PC-9 (cell line): ENCODE data around the gene SIT1. TPM values are rescaled to one million over a fixed set of nuclear protein-coding genes. Genes with fewer than 3 reads are reported as not detected.
A peak's percentile ranks its signal among the peaks of the same experiment; 100 is the strongest.

Experiments
- BruUV-seq: library from RNA; stranded (reverse); fragments of 400-500 nt; replicated peaks from 2 replicates; lab custom pipeline; 2021; lab: Mats Ljungman, UMichigan
- CTCF ChIA-PET: fragments of 300-600 bp; sonication (Branson Sonifier 250); formaldehyde crosslinking; loops from one replicate; lab custom pipeline; 2022; ENCODE audit warnings: antibody characterized with exemption; lab: Charles Lee
- POLR2A ChIA-PET: fragments of 300-600 bp; sonication (Branson Sonifier 250); formaldehyde crosslinking; loops from one replicate; lab custom pipeline; 2022; ENCODE audit warnings: antibody characterized with exemption; ENCODE audit not compliant: unreplicated experiment; lab: Charles Lee
- DNase-seq, 2 experiments: peaks; one replicate each; pipeline versions ENCODE4 v3.0.0 to v3.0.0-alpha.2; 2015 to 2022; ENCODE audit warnings: mixed read lengths in 1 of 2
- H2AFZ ChIP-seq: fragments of 200-600 bp; sonication (generic); 2 replicates; pipeline ENCODE4 v1.8.1; 2017; ENCODE audit warnings: antibody characterized with exemption
- H3F3A ChIP-seq: fragments of 200-600 bp; sonication (generic); 2 replicates; pipeline ENCODE4 v1.8.1; 2017; ENCODE audit warnings: antibody characterized with exemption, mild to moderate bottlenecking, low read depth; ENCODE audit not compliant: insufficient read depth
- H3K27ac ChIP-seq: fragments of 200-600 bp; sonication (generic); 2 replicates; pipeline ENCODE4 v1.6.1; 2016; ENCODE audit warnings: mixed run types
- H3K27me3 ChIP-seq: fragments of 200-600 bp; sonication (generic); 2 replicates; pipeline ENCODE4 v1.6.1; 2016; ENCODE audit warnings: low read depth, mixed run types; ENCODE audit not compliant: insufficient read depth
- H3K36me3 ChIP-seq: fragments of 200-600 bp; sonication (generic); 2 replicates; pipeline ENCODE4 v1.6.1; 2016; ENCODE audit warnings: low read depth, mixed run types
- H3K4me1 ChIP-seq: fragments of 200-600 bp; sonication (generic); replicated peaks from 2 replicates; pipeline ENCODE4 v1.6.1; 2016; ENCODE audit warnings: mixed run types; ENCODE audit not compliant: insufficient read depth
- H3K4me2 ChIP-seq: fragments of 200-600 bp; sonication (generic); 2 replicates; pipeline ENCODE4 v1.6.1; 2017; ENCODE audit warnings: mixed run types
- H3K4me3 ChIP-seq: fragments of 200-600 bp; sonication (generic); 2 replicates; pipeline ENCODE4 v1.6.1; 2016; ENCODE audit warnings: mixed run types
- H3K79me2 ChIP-seq: fragments of 200-600 bp; sonication (generic); 2 replicates; pipeline ENCODE4 v1.6.1; 2017; ENCODE audit warnings: low read depth, mixed run types
- H3K9me2 ChIP-seq: fragments of 200-600 bp; sonication (generic); 2 replicates; pipeline ENCODE4 v1.8.1; 2017; ENCODE audit warnings: mild to moderate bottlenecking; ENCODE audit not compliant: insufficient read depth
- H3K9me3 ChIP-seq: fragments of 200-600 bp; sonication (generic); 2 replicates; pipeline ENCODE4 v1.8.1; 2016; ENCODE audit warnings: low read depth; ENCODE audit not compliant: insufficient read depth
- H4K20me1 ChIP-seq: fragments of 200-600 bp; sonication (generic); 2 replicates; pipeline ENCODE4 v1.8.1; 2017; ENCODE audit not compliant: insufficient read depth
- CTCF ChIP-seq: fragments of 200-600 bp; sonication (generic); conservative IDR thresholded peaks from 2 replicates; pipeline ENCODE4 v1.6.1; 2017; ENCODE audit warnings: mixed run types, antibody characterized with exemption, mild to moderate bottlenecking, moderate library complexity
- EZH2 ChIP-seq: fragments of 200-600 bp; sonication (generic); IDR thresholded peaks from 2 replicates; pipeline ENCODE4 v1.8.0; 2017; ENCODE audit warnings: antibody characterized with exemption, low read depth
- intact Hi-C: fragments of 100-400 bp; cut with micrococcal nuclease; formaldehyde crosslinking; loops from one replicate; pipeline ENCODE4 v1.10.0; 2022; ENCODE audit not compliant: unreplicated experiment
- total RNA-seq: library from RNA; stranded (reverse); gene quantifications from 2 replicates; pipeline ENCODE4 v1.2.3, GENCODE V29; 2021

The SIT1 gene
- total RNA-seq, 1 experiment from 2014 or later = not detected

GRCh38 chr9:35658137-35658967, 7.6 kb upstream of the SIT1 start, which contains the start of gene CCDC107:
Gene CCDC107, plus strand, starts transcription at chr9:35658292. Its CDS starts 88 bp downstream, at chr9:35658380.
- POLR2A ChIA-PET = interaction anchor here (0.5 to 1.9 kb wide), 4 partner anchors 74 to 1010 kb away, joined by 3 to 28 read pairs (median 8); partner anchors contain the start of genes CREB3, TLN1 and VCP
- BruUV-seq = TSS peak; percentile 57
- peak; percentile 50 to 72 for DNase-seq

DNA sequence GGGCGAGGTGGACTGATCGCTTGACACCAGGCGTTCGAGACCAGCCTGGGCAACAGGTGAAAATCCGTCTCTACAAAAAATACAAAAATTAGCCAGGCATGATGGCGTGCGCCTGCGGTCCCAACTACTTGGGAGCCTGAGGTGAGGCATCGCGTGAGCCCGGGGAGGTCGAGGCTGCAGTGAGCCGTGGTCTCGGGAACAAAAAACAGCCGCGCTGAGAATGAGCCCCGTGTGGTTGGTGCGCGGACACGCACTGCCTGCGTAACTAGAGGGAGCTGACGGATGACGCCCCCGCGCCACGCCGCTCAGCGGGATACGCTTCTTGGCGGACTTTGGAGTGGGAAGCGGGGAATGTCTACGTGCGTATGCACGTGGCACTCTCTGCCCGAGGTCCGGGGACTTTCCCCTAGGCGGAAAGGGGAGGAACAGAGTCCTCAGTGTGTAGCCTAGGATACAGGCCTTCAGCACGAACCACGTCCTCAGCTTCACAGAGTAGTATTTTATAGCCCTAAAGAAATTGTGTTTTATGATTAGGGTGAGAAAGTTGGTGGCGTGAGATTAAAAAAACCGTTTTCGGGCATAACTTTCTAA, 6.9 kb upstream of the SIT1 start, which contains the start of gene RMRP:
Gene RMRP (minus strand): TSS at position 474 of the 591 bp plus-strand sequence.
- Histone ChIP-seq H3K27me3 (no peaks in the 10 kb centered on the region), H3F3A (peaks cover 28% of the 10 kb centered on the region; the same call in 1 of the 2 replicates), H3K4me1 (peaks cover 26% of the 10 kb centered on the region), H3K79me2 (no peaks in the 10 kb centered on the region), H3K4me2 (peak within 1 kb of the TSS; percentile 80), H3K4me3 (peak within 1 kb of the TSS; percentile 72), H3K9me2 (no peaks in the 10 kb centered on the region), H3K9me3 (no peaks in the 10 kb centered on the region), H4K20me1 (no peaks in the 10 kb centered on the region), H3K36me3 (no peaks in the 10 kb centered on the region), H3K27ac (peak within 1 kb of the TSS; percentile 94), H2AFZ (peak within 1 kb of the TSS; percentile 78)
- ChIA-PET CTCF (interaction anchor here (0.5 to 0.6 kb wide), 3 partner anchors 32 to 953 kb away, joined by 4 to 6 read pairs (median 6); partner anchors contain the start of gene TPM2), POLR2A (interaction anchor here (0.5 to 1.9 kb wide), 4 partner anchors 10 to 1010 kb away, joined by 3 to 28 read pairs (median 6); partner anchors contain the start of genes CREB3 and TLN1)
- peak; percentile 91 for DNase-seq
- TF ChIP-seq EZH2 (no peak), CTCF (no peak; the same call in 1 of the 2 replicates)
- intact Hi-C loops = loop anchor here (1.0 to 5.0 kb wide), 4 partner anchors 40 to 250 kb away; partner anchors contain the start of genes CREB3, HRCT1, SPAAR and TESK1
- no TSS peak for BruUV-seq

More at GRCh38 chr9:35658137-35658967, 7.6 kb upstream of the SIT1 start, which contains the start of gene CCDC107:
- intact Hi-C loops = loop anchor here (1.0 to 5.0 kb wide), 4 partner anchors 39 to 249 kb away; partner anchors contain the start of genes CREB3, HRCT1, SPAAR and TESK1
- H3K4me1 ChIP-seq = peaks cover 19% of the 10 kb centered on the region
- H3K9me2 ChIP-seq = no peaks in the 10 kb centered on the region
- H3K4me2 ChIP-seq = peak within 1 kb of the TSS; percentile 80
- no peaks in the 10 kb centered on the region for H3K27me3 ChIP-seq
- H3K36me3 ChIP-seq = no peaks in the 10 kb centered on the region
- TF ChIP-seq EZH2 (no peak), CTCF (peak; percentile 56; the same call in 1 of the 2 replicates)
- CTCF ChIA-PET = interaction anchor here (0.6 kb wide), 1 partner anchor 954 kb away, joined by 6 read pairs; no protein-coding TSS in a partner anchor
- no peaks in the 10 kb centered on the region for H3K79me2 ChIP-seq
- peak within 1 kb of the TSS; percentile 94 for H3K27ac ChIP-seq
- no peaks in the 10 kb centered on the region for H4K20me1 ChIP-seq
- H3K4me3 ChIP-seq = peak within 1 kb of the TSS; percentile 72
- peak within 1 kb of the TSS; percentile 78 for H2AFZ ChIP-seq
- peaks cover 22% of the 10 kb centered on the region; the same call in 1 of the 2 replicates for H3F3A ChIP-seq
- no peaks in the 10 kb centered on the region for H3K9me3 ChIP-seq
